CD4-positive, alpha-beta memory T cell (primary cell): ENCODE results near the gene TBCD. TPM values are rescaled to one million over a fixed set of nuclear protein-coding genes. Genes with fewer than 3 reads are reported as not detected.

Experiments
- CTCF ChIA-PET: fragments of 350-600 bp; sonication (Branson Sonifier 250); formaldehyde crosslinking; loops from one replicate; lab custom pipeline; 2021; ENCODE audit warnings: inconsistent platforms; ENCODE audit not compliant: partially characterized antibody; lab: Charles Lee
- POLR2A ChIA-PET: fragments of 350-600 bp; sonication (Branson Sonifier 250); formaldehyde crosslinking; loops from one replicate; lab custom pipeline; 2021; ENCODE audit not compliant: partially characterized antibody; lab: Charles Lee
- DNase-seq, 5 donors: peaks; one replicate each; pipeline versions ENCODE4 v3.0.0 to v3.0.0-alpha.2; 2020 to 2022; ENCODE audit warnings: mixed read lengths in 1 of 5
- H3K27ac ChIP-seq: one replicate; pipeline ENCODE4 v1.7.0; 2013; ENCODE audit warnings: low read depth, low read length
- H3K27me3 ChIP-seq: 2 replicates; pipeline ENCODE4 v1.7.0; 2013; ENCODE audit warnings: mild to moderate bottlenecking, low read length, moderate library complexity; ENCODE audit not compliant: insufficient read depth
- H3K36me3 ChIP-seq: 2 replicates; pipeline ENCODE4 v1.7.0; 2013; ENCODE audit warnings: mild to moderate bottlenecking, low read length, moderate library complexity; ENCODE audit not compliant: insufficient read depth
- H3K4me1 ChIP-seq: 2 replicates; pipeline ENCODE4 v1.7.0; 2013; ENCODE audit warnings: mild to moderate bottlenecking, low read length, moderate library complexity; ENCODE audit not compliant: insufficient read depth
- H3K4me3 ChIP-seq, 2 donors: one replicate each; pipeline ENCODE4 v1.7.0; 2013; ENCODE audit warnings: low read length in 2 of 2, mild to moderate bottlenecking in 1 of 2
- H3K9me3 ChIP-seq, 2 donors: one replicate each; pipeline ENCODE4 v1.7.0; 2013; ENCODE audit warnings: low read length in 2 of 2, control low read depth in 1 of 2; ENCODE audit not compliant: control insufficient read depth in 1 of 2
- H3K27ac Mint-ChIP-seq, 7 donors: one replicate each; pipeline ENCODE4 v1.8.0; 2020 to 2021; ENCODE audit warnings: mixed read lengths in 7 of 7, mild to moderate bottlenecking in 6 of 7, inconsistent platforms in 3 of 7, moderate library complexity in 3 of 7
- H3K27me3 Mint-ChIP-seq, 2 donors: one replicate each; pipeline ENCODE4 v1.8.0; 2020 to 2021; ENCODE audit warnings: mixed read lengths in 2 of 2
- H3K36me3 Mint-ChIP-seq, 2 donors: one replicate each; pipeline ENCODE4 v1.8.0; 2020 to 2021; ENCODE audit warnings: mixed read lengths in 2 of 2, inconsistent platforms in 1 of 2, mild to moderate bottlenecking in 1 of 2
- H3K4me1 Mint-ChIP-seq, 4 donors: one replicate each; pipeline ENCODE4 v1.8.0; 2020 to 2021; ENCODE audit warnings: mixed read lengths in 4 of 4, mild to moderate bottlenecking in 1 of 4
- H3K4me3 Mint-ChIP-seq, 8 donors: one replicate each; pipeline ENCODE4 v1.8.0; 2020 to 2021; ENCODE audit warnings: mixed read lengths in 8 of 8, mild to moderate bottlenecking in 7 of 8, moderate library complexity in 6 of 8, inconsistent platforms in 3 of 8
- H3K9me3 Mint-ChIP-seq, 8 donors: one replicate each; pipeline ENCODE4 v1.8.0; 2020 to 2021; ENCODE audit warnings: mixed read lengths in 8 of 8, mild to moderate bottlenecking in 5 of 8, inconsistent platforms in 3 of 8, moderate library complexity in 1 of 8
- intact Hi-C: fragments of 100-400 bp; cut with micrococcal nuclease; formaldehyde crosslinking; loops from one replicate; pipeline ENCODE4 v1.15.1; 2023
- polyA plus RNA-seq, 2 donors: library from polyadenylated mRNA; unstranded; fragments of 300-500 nt; fragmentation: Illumina TruSeq; gene quantifications; one replicate each; pipeline ENCODE4 v1.2.3, GENCODE V29; 2021
- total RNA-seq, 2 experiments: library from RNA; stranded (reverse); gene quantifications; one replicate each; pipeline ENCODE4 v1.2.3, GENCODE V29; 2021

The TBCD gene
- total and polyA plus RNA-seq, 4 experiments from 2014 or later, result 102 to 263 (median 192) TPM

- ChIA-PET POLR2A (no interaction called here), CTCF (no interaction called here)
Observed at GRCh38 chr17:82820278-82821251, 68.7 kb downstream of the TBCD start.

GRCh38 chr17:82821554-82821953, 69.7 kb downstream of the TBCD start:
- H3K27ac Mint-ChIP-seq, result no peak overlapping the region
- Histone ChIP-seq H3K27ac (no peak overlapping the region), H3K4me1 (no peaks in the 10 kb centered on the region), H3K27me3 (no peaks in the 10 kb centered on the region), H3K4me3 (no peak overlapping the region), H3K36me3 (no peaks in the 10 kb centered on the region), H3K9me3 (no peaks in the 10 kb centered on the region)
- ChIA-PET POLR2A (no interaction called here), CTCF (no interaction called here)
- intact Hi-C loops, result no loop called here
- H3K36me3 Mint-ChIP-seq, result peaks cover 32 to 41% of the 10 kb centered on the region in 2 donors
- H3K27me3 Mint-ChIP-seq, result no peaks in the 10 kb centered on the region
- peaks cover 4 to 12% (median 5%) of the 10 kb centered on the region in 8 donors for H3K9me3 Mint-ChIP-seq
- H3K4me3 Mint-ChIP-seq, result no peak overlapping the region
- peaks cover 0 to 7% (median 5%) of the 10 kb centered on the region in 4 donors for H3K4me1 Mint-ChIP-seq
- no peak for DNase-seq

More at GRCh38 chr17:82820278-82821251, 68.7 kb downstream of the TBCD start:
- H3K4me1 ChIP-seq, result no peaks in the 10 kb centered on the region
- no peak overlapping the region for H3K27ac ChIP-seq
- H3K27me3 Mint-ChIP-seq, result no peaks in the 10 kb centered on the region
- no peak overlapping the region for H3K4me3 Mint-ChIP-seq
- no peaks in the 10 kb centered on the region for H3K9me3 ChIP-seq
- peaks cover 1 to 13% (median 7%) of the 10 kb centered on the region in 4 donors for H3K4me1 Mint-ChIP-seq
- intact Hi-C loops, result no loop called here
- H3K27ac Mint-ChIP-seq, result peak overlapping the region in 1 of 7 donors; percentile 5
- peaks cover 4 to 12% (median 5%) of the 10 kb centered on the region in 8 donors for H3K9me3 Mint-ChIP-seq
- no peak overlapping the region for H3K4me3 ChIP-seq
- DNase-seq, result no peak
- H3K27me3 ChIP-seq, result no peaks in the 10 kb centered on the region
- peaks cover 7% of the 10 kb centered on the region for H3K36me3 ChIP-seq
- H3K36me3 Mint-ChIP-seq, result peaks cover 41 to 51% of the 10 kb centered on the region in 2 donors

- Histone ChIP-seq H3K27ac (no peak overlapping the region), H3K4me1 (no peaks in the 10 kb centered on the region), H3K27me3 (no peaks in the 10 kb centered on the region), H3K4me3 (no peak overlapping the region), H3K9me3 (no peaks in the 10 kb centered on the region), H3K36me3 (no peaks in the 10 kb centered on the region)
- Mint-ChIP-seq H3K36me3 (peaks cover 32 to 41% of the 10 kb centered on the region in 2 donors), H3K4me3 (no peak overlapping the region), H3K27ac (peak overlapping the region in 3 of 7 donors; percentile 57 to 63 (median 62)), H3K9me3 (peaks cover 4 to 12% (median 5%) of the 10 kb centered on the region in 8 donors), H3K4me1 (peaks cover 0 to 7% (median 5%) of the 10 kb centered on the region in 4 donors), H3K27me3 (no peaks in the 10 kb centered on the region)
- DNase-seq, result no peak
- intact Hi-C loops, result no loop called here
- CTCF ChIA-PET, result no interaction called here
- POLR2A ChIA-PET, result no interaction called here
Observed at GRCh38 chr17:82822281-82822680, 70.4 kb downstream of the TBCD start.

GRCh38 chr17:82823004-82823403, 71.1 kb downstream of the TBCD start:
- intact Hi-C loops, result no loop called here
- CTCF ChIA-PET, result no interaction called here
- H3K27me3 Mint-ChIP-seq, result no peaks in the 10 kb centered on the region
- Histone ChIP-seq H3K4me3 (no peak overlapping the region), H3K9me3 (no peaks in the 10 kb centered on the region), H3K4me1 (no peaks in the 10 kb centered on the region), H3K27me3 (no peaks in the 10 kb centered on the region), H3K36me3 (no peaks in the 10 kb centered on the region), H3K27ac (no peak overlapping the region)
- POLR2A ChIA-PET, result interaction anchor here (1.1 kb wide), 1 partner anchor 62 kb away, joined by 3 read pairs; no protein-coding TSS in a partner anchor
- H3K9me3 Mint-ChIP-seq, result peaks cover 4 to 11% (median 5%) of the 10 kb centered on the region in 8 donors
- H3K4me1 Mint-ChIP-seq, result peaks cover 0 to 7% (median 5%) of the 10 kb centered on the region in 4 donors
- peaks cover 27 to 42% of the 10 kb centered on the region in 2 donors for H3K36me3 Mint-ChIP-seq
- DNase-seq, result no peak
- H3K27ac Mint-ChIP-seq, result no peak overlapping the region
- H3K4me3 Mint-ChIP-seq, result no peak overlapping the region

- Histone ChIP-seq H3K27me3 (no peaks in the 10 kb centered on the region), H3K27ac (no peak overlapping the region), H3K4me3 (no peak overlapping the region), H3K9me3 (no peaks in the 10 kb centered on the region), H3K36me3 (no peaks in the 10 kb centered on the region), H3K4me1 (no peaks in the 10 kb centered on the region)
- H3K4me1 Mint-ChIP-seq, result peaks cover 0 to 9% (median 6%) of the 10 kb centered on the region in 4 donors
- ChIA-PET POLR2A (no interaction called here), CTCF (interaction anchor here (1.3 kb wide), 1 partner anchor 25 kb away, joined by 3 read pairs; no protein-coding TSS in a partner anchor)
- H3K36me3 Mint-ChIP-seq, result peaks cover 23 to 31% of the 10 kb centered on the region in 2 donors
- intact Hi-C loops, result no loop called here
- H3K27ac Mint-ChIP-seq, result peak overlapping the region in 1 of 7 donors; percentile 37
- no peaks in the 10 kb centered on the region for H3K27me3 Mint-ChIP-seq
- no peak overlapping the region for H3K4me3 Mint-ChIP-seq
- no peak for DNase-seq
- peaks cover 0 to 5% (median under 1%) of the 10 kb centered on the region in 8 donors for H3K9me3 Mint-ChIP-seq
Observed at GRCh38 chr17:82825540-82826124, 73.8 kb downstream of the TBCD start.

- intact Hi-C loops, result no loop called here
- Mint-ChIP-seq H3K4me1 (peaks cover 0 to 9% (median 6%) of the 10 kb centered on the region in 4 donors), H3K27me3 (no peaks in the 10 kb centered on the region), H3K27ac (no peak overlapping the region), H3K4me3 (no peak overlapping the region), H3K36me3 (peaks cover 19 to 31% of the 10 kb centered on the region in 2 donors), H3K9me3 (peaks cover 0 to under 1% (median 0%) of the 10 kb centered on the region in 8 donors)
- no peaks in the 10 kb centered on the region for H3K36me3 ChIP-seq
- H3K27me3 ChIP-seq, result no peaks in the 10 kb centered on the region
- no peak overlapping the region for H3K27ac ChIP-seq
- H3K4me3 ChIP-seq, result no peak overlapping the region
- no peaks in the 10 kb centered on the region for H3K4me1 ChIP-seq
- ChIA-PET POLR2A (no interaction called here), CTCF (no interaction called here)
- no peaks in the 10 kb centered on the region for H3K9me3 ChIP-seq
- DNase-seq, result no peak
Observed at GRCh38 chr17:82826211-82826610, 74.3 kb downstream of the TBCD start.

- no peaks in the 10 kb centered on the region for H3K27me3 ChIP-seq
- H3K27ac ChIP-seq, result no peak overlapping the region
- no peak for DNase-seq
- peaks cover 22 to 32% of the 10 kb centered on the region in 2 donors for H3K36me3 Mint-ChIP-seq
- no peaks in the 10 kb centered on the region for H3K9me3 ChIP-seq
- no peak overlapping the region for H3K4me3 Mint-ChIP-seq
- no peaks in the 10 kb centered on the region for H3K36me3 ChIP-seq
- peak overlapping the region in 2 of 7 donors; percentile 18 to 42 for H3K27ac Mint-ChIP-seq
- CTCF ChIA-PET, result no interaction called here
- H3K4me1 ChIP-seq, result no peaks in the 10 kb centered on the region
- peaks cover 0 to 9% (median 5%) of the 10 kb centered on the region in 4 donors for H3K4me1 Mint-ChIP-seq
- no peaks in the 10 kb centered on the region for H3K27me3 Mint-ChIP-seq
- intact Hi-C loops, result no loop called here
- POLR2A ChIA-PET, result no interaction called here
- no peak overlapping the region for H3K4me3 ChIP-seq
- H3K9me3 Mint-ChIP-seq, result no peaks in the 10 kb centered on the region
Observed at GRCh38 chr17:82826956-82827355, 75.1 kb downstream of the TBCD start.
